Gastrocnemius medialis (tissue), 4 donors: ENCODE data around the gene RBFOX1. TPM values are rescaled to one million over a fixed set of nuclear protein-coding genes. Genes with fewer than 3 reads are reported as not detected.

ENCODE experiments used
- ATAC-seq, 2 donors: fragments of 150-250 bp; one replicate each; pipeline ENCODE4 v1.9.1; 2016
- DNase-seq, 2 donors: peaks; one replicate each; pipeline ENCODE4 v3.0.0-alpha.2; 2019
- H3K27ac ChIP-seq, 4 donors: fragments of 200-600 bp; sonication (generic); 1 replicate in 1 of 4; 2 replicates in 3 of 4; pipeline ENCODE4 v1.5.1; 2016 to 2018; ENCODE audit warnings: mild to moderate bottlenecking in 2 of 4, moderate library complexity in 1 of 4
- H3K27me3 ChIP-seq, 3 donors: fragments of 200-600 bp; sonication (generic) in 2 of 3; 1 replicate in 1 of 3; 2 replicates in 2 of 3; pipeline versions ENCODE4 v1.5.1 to v1.6.0; 2016 to 2019; ENCODE audit warnings: mild to moderate bottlenecking in 1 of 3, moderate library complexity in 1 of 3
- H3K36me3 ChIP-seq, 2 donors: fragments of 200-600 bp; sonication (generic) in 1 of 2; one replicate each; pipeline ENCODE4 v1.5.1; 2017 to 2018
- H3K4me1 ChIP-seq, 2 donors: fragments of 200-600 bp; sonication (generic) in 1 of 2; one replicate each; pipeline ENCODE4 v1.5.1; 2016 to 2017; ENCODE audit warnings: mild to moderate bottlenecking in 2 of 2
- H3K4me3 ChIP-seq, 4 donors: fragments of 200-600 bp; sonication (generic) in 3 of 4; 1 replicate in 1 of 4; 2 replicates in 3 of 4; pipeline ENCODE4 v1.5.1; 2016 to 2019; ENCODE audit warnings: mild to moderate bottlenecking in 2 of 4
- H3K9me3 ChIP-seq, 3 donors: fragments of 200-600 bp; sonication (generic) in 2 of 3; 1 replicate in 1 of 3; 2 replicates in 2 of 3; pipeline ENCODE4 v1.5.1; 2016 to 2019
- POLR2A ChIP-seq, 2 donors: fragments of 450-650 bp; IDR thresholded peaks; one replicate each; pipeline ENCODE4 v1.6.1; 2017; ENCODE audit warnings: antibody characterized with exemption in 2 of 2, mild to moderate bottlenecking in 2 of 2, moderate library complexity in 2 of 2
- in situ Hi-C, 4 donors: fragments of 200-750 bp; cut with MboI; loops; one replicate each; pipeline versions ENCODE4 v1.15.0 to v1.8.0; 2017; ENCODE audit warnings: low sequenced_read_pairs in 4 of 4
- intact Hi-C: fragments of 100-400 bp; cut with DNase I; formaldehyde crosslinking; loops from one replicate; pipeline ENCODE4 v1.15.1; 2023; ENCODE audit warnings: low total_unique reads
- total RNA-seq, 4 donors: library from RNA; depleted of rRNA; stranded (reverse); fragments of >200 nt; gene quantifications; one replicate each; pipeline versions ENCODE4 v1.1.0 to v1.2.3, GENCODE V29; 2016
- TF ChIP-seq, protein P1 (sequence below), 5 experiments: fragments of 450-650 bp in 3 of 5; fragments of 200-600 bp in 2 of 5; sonication (generic) in 2 of 5; IDR thresholded peaks in 4 of 5; conservative IDR thresholded peaks in 1 of 5; 1 replicate in 4 of 5; 2 replicates in 1 of 5; pipeline ENCODE4 v1.5.1; 2016 to 2019; ENCODE audit warnings: antibody characterized with exemption in 5 of 5, mild to moderate bottlenecking in 3 of 5, moderate library complexity in 3 of 5

The RBFOX1 gene
- total RNA-seq, 4 donors from 2014 or later, result 42.5 to 98.8 (median 58.6) TPM

DNA sequence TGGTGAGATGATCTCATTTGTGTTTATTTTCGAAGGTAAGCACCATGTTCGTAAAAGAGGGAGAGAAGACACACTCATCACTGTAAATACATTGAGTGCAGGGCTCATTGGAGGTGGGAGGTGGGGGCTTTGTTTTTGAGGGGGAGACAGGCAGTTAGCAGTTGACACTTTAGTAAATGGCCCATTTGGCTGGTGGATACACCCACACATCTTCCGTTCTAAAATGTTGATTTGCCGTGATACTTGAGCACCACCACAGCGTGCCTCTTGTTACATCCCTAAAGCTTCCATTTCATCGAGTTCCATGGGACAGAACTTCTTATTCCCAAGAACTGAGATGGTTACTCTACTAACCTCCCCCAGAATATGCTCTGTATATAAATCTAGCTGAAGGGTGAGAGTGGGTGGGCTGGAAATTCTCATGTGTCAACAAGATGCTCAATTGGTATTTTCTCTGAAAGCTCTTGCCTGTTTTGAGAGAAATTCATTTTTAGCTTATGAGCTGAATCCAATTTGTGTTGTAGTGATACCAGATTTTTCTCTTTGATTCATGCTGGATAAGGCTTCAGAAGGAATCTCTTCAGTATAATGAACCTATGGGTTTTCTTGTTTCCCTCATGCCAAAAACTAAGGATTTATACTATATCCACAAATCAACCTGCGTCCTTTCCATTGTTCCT lies 314.3 kb downstream of the RBFOX1 start:
- H3K27me3 ChIP-seq, result no peaks in the 10 kb centered on the region
- in situ Hi-C loops, result no loop called here
- H3K4me1 ChIP-seq, result no peaks in the 10 kb centered on the region
- no peaks in the 10 kb centered on the region for H3K36me3 ChIP-seq
- H3K9me3 ChIP-seq, result no peaks in the 10 kb centered on the region
- H3K27ac ChIP-seq, result no peak overlapping the region
- no peak for DNase-seq
- H3K4me3 ChIP-seq, result no peak overlapping the region
- no peak for ATAC-seq
- intact Hi-C loops, result no loop called here
- TF ChIP-seq POLR2A (IDR thresholded peaks at IDR 0.05), result no peak
- TF ChIP-seq, protein P1, sequence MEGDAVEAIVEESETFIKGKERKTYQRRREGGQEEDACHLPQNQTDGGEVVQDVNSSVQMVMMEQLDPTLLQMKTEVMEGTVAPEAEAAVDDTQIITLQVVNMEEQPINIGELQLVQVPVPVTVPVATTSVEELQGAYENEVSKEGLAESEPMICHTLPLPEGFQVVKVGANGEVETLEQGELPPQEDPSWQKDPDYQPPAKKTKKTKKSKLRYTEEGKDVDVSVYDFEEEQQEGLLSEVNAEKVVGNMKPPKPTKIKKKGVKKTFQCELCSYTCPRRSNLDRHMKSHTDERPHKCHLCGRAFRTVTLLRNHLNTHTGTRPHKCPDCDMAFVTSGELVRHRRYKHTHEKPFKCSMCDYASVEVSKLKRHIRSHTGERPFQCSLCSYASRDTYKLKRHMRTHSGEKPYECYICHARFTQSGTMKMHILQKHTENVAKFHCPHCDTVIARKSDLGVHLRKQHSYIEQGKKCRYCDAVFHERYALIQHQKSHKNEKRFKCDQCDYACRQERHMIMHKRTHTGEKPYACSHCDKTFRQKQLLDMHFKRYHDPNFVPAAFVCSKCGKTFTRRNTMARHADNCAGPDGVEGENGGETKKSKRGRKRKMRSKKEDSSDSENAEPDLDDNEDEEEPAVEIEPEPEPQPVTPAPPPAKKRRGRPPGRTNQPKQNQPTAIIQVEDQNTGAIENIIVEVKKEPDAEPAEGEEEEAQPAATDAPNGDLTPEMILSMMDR (IDR thresholded peaks at IDR 0.05 in 4 of 5, conservative IDR thresholded peaks at IDR 0.05 in 1 of 5), result no peak

DNA sequence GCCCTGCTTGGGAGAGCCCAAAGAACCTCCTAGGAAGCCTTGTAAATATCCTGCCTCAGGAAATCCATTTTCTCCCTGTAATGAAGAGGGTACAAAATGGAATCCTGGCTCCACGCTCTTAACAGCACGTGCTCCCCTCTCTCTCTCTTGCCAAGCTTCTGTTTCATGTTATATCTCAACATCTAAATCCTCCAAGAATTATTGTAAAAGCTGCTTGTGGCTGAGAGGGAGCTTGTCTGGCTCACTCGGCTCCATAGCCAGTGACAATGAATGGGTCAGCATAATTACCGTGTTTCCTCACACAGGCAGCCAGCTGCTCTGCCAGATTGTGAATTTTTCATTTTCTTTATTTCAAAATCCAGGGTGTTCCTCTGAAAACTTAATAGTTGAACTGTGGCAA lies 317.8 kb downstream of the RBFOX1 start:
- Histone ChIP-seq H3K27me3 (no peaks in the 10 kb centered on the region), H3K36me3 (peaks cover 0 to 6% of the 10 kb centered on the region in 2 donors), H3K4me1 (no peaks in the 10 kb centered on the region), H3K9me3 (no peaks in the 10 kb centered on the region), H3K4me3 (no peak overlapping the region), H3K27ac (no peak overlapping the region)
- TF ChIP-seq POLR2A (IDR thresholded peaks at IDR 0.05), result no peak
- intact Hi-C loops (no loop called here), in situ Hi-C loops (no loop called here)
- ATAC-seq (no peak), DNase-seq (no peak)

DNA sequence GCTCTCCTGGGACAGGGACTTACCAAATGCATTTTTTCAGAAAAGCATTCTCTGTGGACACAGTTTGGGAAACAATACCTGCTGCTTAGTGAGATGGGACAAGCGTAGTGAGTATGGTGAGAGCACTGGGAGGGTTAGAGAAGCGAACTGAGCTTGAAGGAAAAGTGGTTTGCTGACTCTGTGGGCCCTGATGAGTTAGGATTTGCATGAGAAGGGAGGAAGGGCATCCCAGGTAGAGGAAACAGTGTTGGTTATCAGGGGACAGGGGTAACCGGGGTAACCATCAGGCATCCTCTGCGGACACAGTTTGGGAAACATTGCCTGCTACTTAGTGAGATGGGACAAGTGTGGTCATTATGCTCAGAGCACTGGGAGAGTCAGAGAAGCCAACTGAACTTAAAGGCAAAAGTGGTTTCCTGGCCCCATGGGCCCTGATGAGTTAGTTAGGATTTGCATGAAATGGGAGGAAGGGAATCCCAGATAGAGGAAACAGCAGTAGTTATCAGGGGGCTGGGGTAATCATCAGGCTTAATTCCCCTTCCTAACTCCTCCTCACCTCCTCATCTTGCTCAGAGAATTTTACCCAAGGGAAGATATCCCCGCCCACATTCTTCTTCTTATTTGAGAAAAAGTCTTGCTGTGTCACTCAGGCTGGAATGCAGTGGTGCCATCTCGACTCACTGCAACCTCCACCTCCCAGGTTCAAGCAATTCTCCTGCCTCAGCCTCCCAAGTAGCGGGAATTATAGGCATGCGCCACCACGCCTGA lies 319.3 kb downstream of the RBFOX1 start:
- H3K4me1 ChIP-seq, result no peaks in the 10 kb centered on the region
- ATAC-seq, result no peak
- no peak overlapping the region for H3K4me3 ChIP-seq
- H3K9me3 ChIP-seq, result no peaks in the 10 kb centered on the region
- H3K27me3 ChIP-seq, result no peaks in the 10 kb centered on the region
- H3K27ac ChIP-seq, result no peak overlapping the region
- in situ Hi-C loops, result no loop called here
- intact Hi-C loops, result no loop called here
- TF ChIP-seq POLR2A (IDR thresholded peaks at IDR 0.05), result no peak
- TF ChIP-seq, protein P1 (IDR thresholded peaks at IDR 0.05 in 4 of 5, conservative IDR thresholded peaks at IDR 0.05 in 1 of 5), result no peak
- peaks cover 0 to 6% of the 10 kb centered on the region in 2 donors for H3K36me3 ChIP-seq
- DNase-seq, result no peak

DNA sequence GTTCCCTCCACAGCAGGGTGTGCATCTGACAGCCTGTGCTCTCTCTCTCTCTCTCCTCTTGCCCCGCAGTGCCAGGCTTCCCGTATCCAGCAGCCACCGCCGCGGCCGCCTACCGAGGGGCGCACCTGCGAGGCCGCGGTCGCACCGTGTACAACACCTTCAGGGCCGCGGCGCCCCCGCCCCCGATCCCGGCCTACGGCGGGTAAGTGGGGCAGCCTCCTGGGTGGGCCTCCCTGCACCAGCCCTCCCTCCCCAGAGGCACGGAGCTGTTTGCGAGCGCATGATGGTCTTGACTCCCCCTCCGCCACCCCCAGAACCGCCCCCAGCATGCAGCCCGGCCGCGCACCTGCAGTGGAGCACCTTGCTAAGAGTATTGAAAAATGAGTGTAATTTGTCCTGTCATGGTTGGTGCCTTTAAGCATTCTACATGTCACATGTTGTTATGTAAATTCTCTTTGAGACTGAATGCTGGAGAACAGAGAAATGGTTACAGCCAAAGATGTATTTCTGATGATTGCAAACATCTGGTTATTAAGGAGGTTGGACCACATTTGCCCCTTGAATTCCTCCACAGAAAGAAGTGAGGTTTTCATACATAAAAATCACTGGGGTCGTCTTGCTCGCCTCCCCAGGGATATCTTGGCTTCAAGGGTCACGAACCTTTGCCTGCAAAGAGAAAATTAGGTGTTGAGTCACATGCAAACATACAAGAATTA lies 321.3 kb downstream of the RBFOX1 start:
- Histone ChIP-seq H3K27me3 (no peaks in the 10 kb centered on the region), H3K36me3 (peaks cover 0 to 6% of the 10 kb centered on the region in 2 donors), H3K4me3 (no peak overlapping the region), H3K9me3 (no peaks in the 10 kb centered on the region), H3K4me1 (no peaks in the 10 kb centered on the region), H3K27ac (no peak overlapping the region)
- DNase-seq (no peak), ATAC-seq (no peak)
- in situ Hi-C loops (no loop called here), intact Hi-C loops (no loop called here)
- TF ChIP-seq POLR2A (IDR thresholded peaks at IDR 0.05), result no peak
- TF ChIP-seq, protein P1 (IDR thresholded peaks at IDR 0.05 in 4 of 5, conservative IDR thresholded peaks at IDR 0.05 in 1 of 5), result no peak

DNA sequence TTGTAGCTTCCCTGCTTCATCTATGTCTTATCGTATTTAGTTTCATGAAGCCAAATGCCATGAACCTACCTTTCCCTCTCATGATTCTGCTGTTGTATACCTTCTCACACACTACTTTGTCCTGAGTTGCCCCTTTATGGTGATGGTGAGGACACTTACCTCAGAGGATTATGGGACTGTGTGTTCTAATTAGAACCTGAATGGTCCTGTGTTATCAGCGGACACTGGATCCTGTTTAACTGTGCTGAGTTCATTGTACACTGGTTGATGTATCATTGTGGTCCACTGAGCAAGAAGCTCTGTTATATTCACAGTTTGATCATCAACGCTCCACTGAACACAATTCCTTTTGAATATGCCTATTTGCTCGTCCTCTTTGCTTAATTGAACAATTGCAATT lies 343.0 kb downstream of the RBFOX1 start:
- Histone ChIP-seq H3K27ac (no peak overlapping the region), H3K27me3 (no peaks in the 10 kb centered on the region), H3K4me3 (no peak overlapping the region), H3K9me3 (no peaks in the 10 kb centered on the region), H3K4me1 (no peaks in the 10 kb centered on the region), H3K36me3 (peaks cover 0 to 14% of the 10 kb centered on the region in 2 donors)
- intact Hi-C loops, result no loop called here
- in situ Hi-C loops, result no loop called here
- ATAC-seq (no peak), DNase-seq (no peak)
- TF ChIP-seq POLR2A (IDR thresholded peaks at IDR 0.05), result no peak
- TF ChIP-seq, protein P1 (IDR thresholded peaks at IDR 0.05 in 4 of 5, conservative IDR thresholded peaks at IDR 0.05 in 1 of 5), result no peak
